Skin of body (tissue), 2 donors: ENCODE results near the gene SSBP3. TPM values are rescaled to one million over a fixed set of nuclear protein-coding genes. Genes with fewer than 3 reads are reported as not detected.
A peak's percentile ranks its signal among the peaks of the same experiment; 100 is the strongest.

ENCODE experiments used
- DNase-seq: peaks from one replicate; lab custom pipeline; 2025; lab: John Stamatoyannopoulos, UW
- total RNA-seq: library from RNA; depleted of rRNA; stranded (reverse); fragments of >200 nt; gene quantifications from one replicate; pipeline ENCODE4 v1.2.3, GENCODE V29; 2014

SSBP3 gene
- total RNA-seq, 1 donor from 2014 or later, result 21.7 TPM

GRCh38 chr1:54331091-54331772, 75.0 kb downstream of the SSBP3 start:
- DNase-seq, result peak; percentile 65

GRCh38 chr1:54329312-54330003, 76.7 kb downstream of the SSBP3 start:
- no peak for DNase-seq

DNA sequence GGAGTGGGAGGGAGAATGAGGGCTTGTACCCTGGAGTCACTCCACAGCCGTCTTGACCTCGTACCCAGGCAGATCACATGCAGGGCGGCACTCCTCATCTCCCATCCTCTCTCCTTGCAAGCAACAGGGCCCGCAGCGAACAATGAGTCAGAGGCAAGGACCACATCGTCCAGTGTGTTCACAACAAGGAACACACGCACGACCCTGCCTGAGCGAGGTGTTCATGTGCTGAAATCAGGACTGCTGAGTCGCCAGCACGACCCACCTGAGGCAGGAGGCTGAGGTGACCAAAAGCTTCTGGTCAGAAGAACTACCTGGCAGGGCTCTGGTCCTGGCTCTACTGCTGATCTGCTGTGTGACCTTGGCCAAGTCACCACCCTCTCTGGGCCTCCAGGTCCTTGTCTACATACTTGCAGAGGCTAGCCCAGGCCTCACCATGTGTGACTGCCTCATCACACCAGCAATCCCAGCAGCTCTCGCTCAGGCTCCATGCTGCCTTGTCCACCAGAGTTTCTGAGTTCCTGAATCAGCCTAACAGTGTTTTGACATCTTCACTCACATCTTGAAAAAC, 78.0 kb downstream of the SSBP3 start:
- DNase-seq, result no peak

- peak; percentile 16 for DNase-seq
These were observed 78.7 kb downstream of the SSBP3 start for GRCh38 chr1:54327386-54328065.

GRCh38 chr1:54326543-54327385, 79.4 kb downstream of the SSBP3 start:
- DNase-seq, result no peak

- DNase-seq, result no peak
These were observed 80.3 kb downstream of the SSBP3 start for GRCh38 chr1:54325703-54326461.

- no peak for DNase-seq
These were observed 80.9 kb downstream of the SSBP3 start for GRCh38 chr1:54325284-54325683.

GRCh38 chr1:54324251-54325140, 81.7 kb downstream of the SSBP3 start:
- DNase-seq, result peak; percentile 28

DNA sequence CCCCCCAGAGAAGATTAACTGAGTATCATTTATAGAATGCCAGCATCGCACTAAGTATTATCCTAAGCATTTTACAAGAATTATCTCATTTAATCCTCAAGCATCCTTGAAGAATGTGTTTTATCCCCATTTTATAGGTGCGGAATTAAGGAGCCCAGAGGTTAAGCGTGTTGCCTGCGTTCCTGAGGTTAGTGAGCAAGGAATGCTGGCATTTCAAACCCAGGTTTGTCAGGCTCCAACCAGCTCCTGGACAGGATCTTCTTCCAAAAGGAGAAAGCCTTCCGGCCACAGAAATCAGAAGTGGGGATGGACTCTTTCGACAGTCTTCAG, 82.3 kb downstream of the SSBP3 start:
- no peak for DNase-seq

DNA sequence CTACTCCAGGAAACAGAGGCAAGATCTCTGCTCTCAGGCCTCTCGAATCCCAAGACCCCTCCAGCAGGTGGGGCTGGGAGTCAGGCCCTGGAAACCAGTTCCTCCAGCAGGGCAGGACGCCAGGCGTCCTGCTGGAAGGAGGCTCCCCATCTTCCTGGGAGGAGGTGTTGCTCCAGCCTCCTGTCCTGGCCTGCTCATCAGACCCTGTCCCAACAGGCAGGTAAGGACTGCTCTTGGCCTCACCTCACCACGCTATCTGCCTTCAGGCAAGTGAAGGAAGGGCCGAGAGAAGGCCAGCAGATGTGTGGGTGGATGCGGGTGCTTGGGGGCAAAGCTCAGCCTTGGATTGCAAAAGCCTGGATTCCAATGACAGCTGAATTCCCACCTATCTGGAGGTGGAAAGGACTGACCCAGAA, 82.9 kb downstream of the SSBP3 start:
- no peak for DNase-seq

GRCh38 chr1:54318246-54318814, 87.9 kb downstream of the SSBP3 start:
- DNase-seq, result no peak

DNA sequence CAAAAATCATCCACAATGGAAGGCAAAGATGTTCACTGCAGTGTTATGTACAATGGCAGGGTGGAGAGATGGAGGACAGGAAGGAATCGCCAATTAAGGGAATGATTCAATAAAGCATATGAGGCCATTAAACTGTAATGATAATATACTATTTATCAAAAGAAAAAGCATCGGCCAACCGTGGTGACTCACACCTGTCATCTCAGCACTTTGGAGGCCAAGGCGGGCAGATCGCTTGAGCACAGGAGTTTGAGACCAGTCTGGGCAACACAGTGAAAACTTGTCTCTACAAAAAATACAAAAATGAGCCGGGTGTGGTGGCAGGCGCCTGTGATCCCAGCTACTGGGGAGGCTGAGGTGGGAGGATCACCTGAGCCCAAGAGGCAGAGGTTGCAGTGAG, 89.1 kb downstream of the SSBP3 start:
- no peak for DNase-seq

- no peak for DNase-seq
These were observed 91.1 kb downstream of the SSBP3 start for GRCh38 chr1:54315099-54315498.

- no peak for DNase-seq
These were observed 91.5 kb downstream of the SSBP3 start for GRCh38 chr1:54314696-54315095.

DNA sequence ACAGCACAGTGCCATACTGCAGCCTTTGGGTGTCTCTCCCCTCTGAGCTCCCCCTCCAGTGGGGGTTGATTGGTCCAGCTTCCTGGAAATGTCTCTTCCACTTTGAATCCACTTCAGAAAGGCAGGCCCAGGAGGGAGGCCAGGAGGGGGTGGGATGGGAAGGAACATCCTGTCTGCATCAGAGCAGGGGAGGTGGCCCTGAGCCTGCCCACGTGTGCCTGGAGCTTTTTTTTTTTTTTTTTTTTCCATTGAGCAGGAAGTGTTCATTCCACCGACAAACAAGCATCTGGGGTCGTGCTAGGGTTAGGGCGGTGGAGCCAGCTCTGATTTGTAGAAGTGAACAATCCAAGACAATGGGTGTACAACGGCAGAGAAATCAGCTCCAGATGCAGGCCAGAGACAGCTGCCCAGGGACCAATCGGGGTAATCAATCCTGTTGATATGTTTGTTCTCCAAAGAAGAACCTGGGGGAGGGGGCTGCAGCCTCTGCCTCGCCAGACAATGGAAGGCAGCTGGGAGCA, 93.3 kb downstream of the SSBP3 start:
- DNase-seq, result peak; percentile 87

- DNase-seq, result no peak
These were observed 94.7 kb downstream of the SSBP3 start for GRCh38 chr1:54311506-54311905.

DNA sequence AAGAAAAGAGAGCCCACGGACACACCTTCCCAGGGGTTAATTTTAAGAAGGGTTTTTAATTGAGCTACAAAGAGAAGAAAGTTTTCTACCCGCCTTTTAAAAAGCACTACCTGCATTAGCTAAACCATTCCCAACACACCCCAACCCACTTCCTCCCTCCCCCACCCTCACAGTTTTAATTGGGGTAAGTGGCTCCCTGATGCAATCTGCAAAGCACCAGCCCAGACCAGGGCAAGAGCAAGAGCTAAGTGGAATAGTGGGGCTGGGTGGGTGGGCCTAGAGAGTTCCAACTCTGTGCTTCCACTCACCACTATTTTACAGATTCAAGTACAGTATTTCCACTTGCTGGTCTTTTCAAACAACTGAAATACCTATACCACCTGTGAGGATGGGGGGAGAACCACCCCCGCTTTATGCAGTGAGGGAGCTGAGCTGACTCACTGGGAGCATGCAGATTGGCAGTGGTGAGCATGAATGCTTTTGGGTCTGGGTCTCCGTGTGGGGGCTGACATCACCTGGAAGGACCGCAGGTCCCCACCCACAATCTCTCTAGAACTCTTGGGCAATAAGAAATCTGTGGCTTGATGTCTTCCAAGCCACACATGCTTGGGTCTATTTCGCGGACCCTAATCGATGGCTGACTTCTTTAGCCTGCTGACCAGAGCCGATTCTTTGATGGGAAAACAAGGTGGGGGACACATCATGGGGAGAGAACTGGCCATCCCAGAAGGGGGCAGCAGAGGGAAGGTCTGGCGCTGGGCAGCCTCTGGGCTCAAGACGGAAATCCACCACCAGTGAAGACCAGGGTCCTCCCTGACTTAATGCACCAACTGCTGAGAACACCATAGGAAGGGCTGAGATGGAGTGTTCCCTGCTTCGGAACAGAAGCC, 95.5 kb downstream of the SSBP3 start:
- DNase-seq, result no peak
